ENCODE results near the gene RANBP2.

DNA sequence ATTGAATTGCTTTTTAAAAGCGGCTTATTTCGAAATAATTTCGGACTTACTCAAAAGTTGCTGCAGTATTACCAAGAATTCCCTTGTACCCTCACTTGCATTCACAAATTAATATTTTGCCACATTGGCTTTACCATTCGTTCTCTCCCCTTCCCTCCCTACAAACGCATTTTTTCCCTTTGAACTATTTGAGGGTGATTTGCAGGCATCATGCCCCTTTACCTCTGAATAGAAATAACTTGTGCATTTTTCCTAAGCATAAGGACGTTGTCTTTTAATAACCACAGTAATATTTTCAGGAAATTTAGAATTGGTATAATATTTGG is 67.9 kb downstream of the RANBP2 start:
- TF ChIP-seq POLR2A (IDR thresholded peaks at IDR 0.05; ENCODE audit: low read length) (no peak), GATA1 (IDR thresholded peaks at IDR 0.05; ENCODE audit: low read depth, low read length) (no peak)

Data from erythroblast (primary cell).